GM18519 (cell line): ENCODE results near the gene OR51I2.

ENCODE experiments used
- ATAC-seq: cut with Tn5 transposase; IDR thresholded peaks from one replicate; pipeline ENCODE4 v1.9.1; 2021; ENCODE audit warnings: mild to moderate bottlenecking, moderate library complexity; ENCODE audit not compliant: unreplicated experiment, low FRiP score

The OR51I2 gene

DNA sequence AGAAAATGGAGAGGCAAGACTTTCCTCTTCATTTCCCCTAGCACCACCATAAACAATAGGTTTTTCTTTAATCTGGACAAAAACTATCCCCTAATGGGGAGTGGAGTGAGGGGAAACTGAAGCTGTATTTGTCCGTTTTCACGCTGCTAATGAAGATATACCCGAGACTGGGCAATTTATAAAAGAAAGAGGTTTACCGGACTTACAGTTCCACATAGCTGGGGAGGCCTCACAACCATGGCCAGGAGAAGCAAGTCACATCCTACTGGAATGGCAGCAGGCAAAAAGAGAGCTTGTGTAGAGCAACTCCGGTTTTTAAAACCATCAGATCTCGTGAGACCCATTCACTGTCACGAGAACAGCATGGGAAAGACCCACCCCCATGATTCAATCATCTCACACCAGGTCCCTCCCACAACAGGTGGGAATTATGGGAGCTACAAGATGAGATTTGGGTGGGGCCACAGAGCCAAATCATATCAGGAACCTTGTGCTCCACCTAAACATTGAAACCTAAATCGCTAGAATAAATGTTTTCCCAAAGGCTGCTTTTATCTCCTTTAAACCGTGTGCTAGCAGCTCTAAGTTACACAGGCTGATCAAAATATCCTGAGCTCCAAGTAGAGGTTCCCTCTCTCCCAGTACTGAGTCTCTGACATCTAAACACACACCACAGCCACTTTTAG lies 56.4 kb downstream of the OR51I2 start:
- ATAC-seq = no peak
